Measurements from ENCODE around the gene NOP9.

DNA sequence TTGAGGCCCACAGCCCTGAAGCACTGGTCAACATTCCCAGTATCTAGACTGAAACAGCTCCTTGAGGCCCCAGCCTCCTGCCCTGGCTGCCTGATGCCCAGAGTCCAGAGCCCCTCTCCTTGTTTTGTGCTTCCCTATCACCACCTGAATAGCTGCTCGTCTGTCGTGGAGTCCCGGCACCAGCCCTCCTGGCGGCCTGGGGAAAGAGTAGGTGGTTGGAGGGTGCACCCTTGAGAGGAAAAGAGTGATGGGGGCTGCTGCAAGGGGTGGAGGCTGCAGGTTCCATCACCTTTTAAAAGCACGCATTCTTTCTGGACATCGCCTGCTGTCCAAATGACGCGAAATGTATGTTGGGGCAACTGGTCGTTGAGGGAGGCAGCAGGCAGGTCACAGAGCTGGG, 31.4 kb upstream of the NOP9 start:
- TF ChIP-seq EP300 (IDR thresholded peaks at IDR 0.05), result no peak
- TF ChIP-seq, protein P1, sequence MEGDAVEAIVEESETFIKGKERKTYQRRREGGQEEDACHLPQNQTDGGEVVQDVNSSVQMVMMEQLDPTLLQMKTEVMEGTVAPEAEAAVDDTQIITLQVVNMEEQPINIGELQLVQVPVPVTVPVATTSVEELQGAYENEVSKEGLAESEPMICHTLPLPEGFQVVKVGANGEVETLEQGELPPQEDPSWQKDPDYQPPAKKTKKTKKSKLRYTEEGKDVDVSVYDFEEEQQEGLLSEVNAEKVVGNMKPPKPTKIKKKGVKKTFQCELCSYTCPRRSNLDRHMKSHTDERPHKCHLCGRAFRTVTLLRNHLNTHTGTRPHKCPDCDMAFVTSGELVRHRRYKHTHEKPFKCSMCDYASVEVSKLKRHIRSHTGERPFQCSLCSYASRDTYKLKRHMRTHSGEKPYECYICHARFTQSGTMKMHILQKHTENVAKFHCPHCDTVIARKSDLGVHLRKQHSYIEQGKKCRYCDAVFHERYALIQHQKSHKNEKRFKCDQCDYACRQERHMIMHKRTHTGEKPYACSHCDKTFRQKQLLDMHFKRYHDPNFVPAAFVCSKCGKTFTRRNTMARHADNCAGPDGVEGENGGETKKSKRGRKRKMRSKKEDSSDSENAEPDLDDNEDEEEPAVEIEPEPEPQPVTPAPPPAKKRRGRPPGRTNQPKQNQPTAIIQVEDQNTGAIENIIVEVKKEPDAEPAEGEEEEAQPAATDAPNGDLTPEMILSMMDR (IDR thresholded peaks at IDR 0.05), result no peak
- no peak for TF ChIP-seq POLR2A (IDR thresholded peaks at IDR 0.05)

All from gastroesophageal sphincter (tissue), 3 donors.